Measurements from ENCODE around the gene MED13L. TPM values are rescaled to one million over a fixed set of nuclear protein-coding genes. Genes with fewer than 3 reads are reported as not detected.

MED13L gene
- total and polyA plus RNA-seq, 2 of the 4 experiments (the other 2 are of a cell fraction): 17.9 to 49.1 TPM

DNA sequence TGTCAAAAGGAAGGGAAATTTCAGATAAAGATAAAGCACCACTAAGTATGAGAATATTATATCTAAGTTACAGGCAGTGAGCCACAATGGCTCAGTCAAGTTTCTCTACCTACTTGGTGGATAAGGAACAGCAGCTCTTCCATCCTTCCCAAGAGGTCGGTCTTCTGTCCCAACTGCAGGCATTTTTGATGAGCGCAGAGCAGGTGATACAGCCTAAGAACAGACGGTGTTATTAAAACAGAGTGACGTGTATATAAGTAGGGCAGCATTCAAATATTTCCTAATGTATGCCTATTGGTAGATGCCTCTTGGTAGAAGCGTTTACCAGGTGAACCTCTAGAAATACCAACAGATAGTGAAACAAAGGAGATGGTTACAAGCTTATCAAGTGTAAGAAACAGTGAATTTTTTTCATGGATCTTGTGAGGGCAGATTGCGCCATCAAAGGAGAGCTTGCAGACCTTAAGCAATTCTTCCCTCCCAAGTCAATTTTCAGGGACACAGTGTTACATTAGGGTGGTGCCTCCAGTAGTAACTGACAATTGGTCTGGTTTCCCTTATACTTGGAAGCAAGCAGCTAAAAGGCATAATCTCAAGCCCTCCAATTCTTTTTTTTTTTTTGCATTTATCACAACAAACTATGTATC is 274.5 kb downstream of the MED13L start:
- H3K18ac ChIP-seq (ENCODE audit: low read depth, low read length): no peak overlapping the region
- no peak for TF ChIP-seq RFX5 (IDR thresholded peaks at IDR 0.05; ENCODE audit: low read depth, low read length)
- peak; percentile 86 for TF ChIP-seq CEBPB (IDR thresholded peaks at IDR 0.05; ENCODE audit: low read depth, low read length)
- H3K4me3 ChIP-seq (ENCODE audit: insufficient read depth, low read depth, low read length): no peak overlapping the region
- no peak overlapping the region for H3K23ac ChIP-seq (ENCODE audit: low read depth, low read length)
- peaks cover 5 to 32% of the 10 kb centered on the region in 2 experiments; a peak in 3 of 4 replicates for H3K79me1 ChIP-seq (ENCODE audit: low read depth in 1 of 2, low read length in 2 of 2)
- peaks cover 2% of the 10 kb centered on the region; the same call in 1 of the 2 replicates for H3K9me1 ChIP-seq (ENCODE audit: insufficient read depth, low read length)
- no peak overlapping the region for H3K4ac ChIP-seq (ENCODE audit: low read depth, low read length)
- WGBS, 2 experiments (ENCODE audit: extremely low coverage in 2 of 2, insufficient read length in 1 of 2): no CpG with 5 or more reads among the region's 6 CpGs
- CTCF ChIA-PET: interaction anchor here (0.6 kb wide), 1 partner anchor 59 kb away, joined by 5 read pairs; no protein-coding TSS in a partner anchor
- peaks cover 5% of the 10 kb centered on the region for H3K4me1 ChIP-seq (ENCODE audit: control insufficient read depth, insufficient read depth, low read length)
- ATAC-seq (ENCODE audit: low read depth) (no peak; the same call in 1 of the 2 replicates), DNase-seq (peak; percentile 8)
- H2BK120ac ChIP-seq (ENCODE audit: low read depth, low read length): no peak overlapping the region
- intact Hi-C loops (cut with micrococcal nuclease): no loop called here
- no peak overlapping the region for H3K27ac ChIP-seq (ENCODE audit: insufficient read depth, low read length)
- peaks cover 7% of the 10 kb centered on the region; the same call in 1 of the 2 replicates for H4K20me1 ChIP-seq (ENCODE audit: insufficient read depth, low read length)
- POLR2A ChIA-PET (ENCODE audit: unreplicated experiment): no interaction called here
- no TSS peak for BruUV-seq (replicated peaks)
- no peak overlapping the region for H2AK9ac ChIP-seq (replicated peaks; ENCODE audit: low read depth, low read length, poor library complexity)
- no peak overlapping the region for H2BK20ac ChIP-seq (ENCODE audit: low read depth, low read length)
- no peaks in the 10 kb centered on the region for H3K9me3 ChIP-seq (ENCODE audit: control insufficient read depth, insufficient read depth, low read length)
- H4K91ac ChIP-seq (ENCODE audit: insufficient read depth, low read depth, low read length): no peak overlapping the region
- dilution Hi-C loops (cut with HindIII; ENCODE audit: low sequenced_read_pairs, unreplicated experiment): no loop called here
- no peak overlapping the region for H4K5ac ChIP-seq (ENCODE audit: low read depth, low read length)
- no peak overlapping the region for H3K4me2 ChIP-seq (ENCODE audit: low read depth, low read length)
- no peak overlapping the region for H2AFZ ChIP-seq (replicated peaks; ENCODE audit: low read length, poor library complexity)
- in situ Hi-C loops (cut with MboI; ENCODE audit: low sequenced_read_pairs): no loop called here
- H3K9ac ChIP-seq (ENCODE audit: low read depth, low read length): no peak overlapping the region
- H3K56ac ChIP-seq (ENCODE audit: extremely low read depth, insufficient read depth, low read length): no peak overlapping the region
- no peak overlapping the region for H2BK5ac ChIP-seq (ENCODE audit: low read depth, low read length, poor library complexity, severe bottlenecking)
- no peak overlapping the region for H3K14ac ChIP-seq (replicated peaks; ENCODE audit: low read depth, low read length)
- H2BK15ac ChIP-seq (ENCODE audit: low read depth, low read length): no peak overlapping the region
- H3K27me3 ChIP-seq (ENCODE audit: control insufficient read depth, insufficient read depth, low read length): no peaks in the 10 kb centered on the region
- H3K36me3 ChIP-seq (ENCODE audit: control insufficient read depth, insufficient read depth, low read length): peaks cover 23% of the 10 kb centered on the region
- no peak overlapping the region for H2AK5ac ChIP-seq (ENCODE audit: low read depth, low read length)
- no peak overlapping the region for H4K8ac ChIP-seq (ENCODE audit: low read depth in 2 of 2, low read length in 2 of 2)
